Hematopoietic multipotent progenitor cell (in vitro differentiated cells): ENCODE data around the gene SLC4A1. TPM values are rescaled to one million over a fixed set of nuclear protein-coding genes. Genes with fewer than 3 reads are reported as not detected.

ENCODE experiments used
- DNase-seq, 3 donors: peaks; one replicate each; pipeline ENCODE4 v3.0.0-alpha.2; 2011 to 2015; ENCODE audit warnings: low read depth in 2 of 3, low spot score in 2 of 3
- small RNA-seq: library from RNA; depleted of rRNA; stranded (forward); fragments of <200 nt; gene quantifications from one replicate; pipeline ENCODE3, GENCODE V24; 2012
- total RNA-seq: library from RNA; depleted of rRNA; stranded (reverse); fragments of >200 nt; gene quantifications from one replicate; pipeline ENCODE4 v1.2.3, GENCODE V29; 2012

Gene SLC4A1
- total RNA-seq, 1 donor, result 0.81 TPM

DNA sequence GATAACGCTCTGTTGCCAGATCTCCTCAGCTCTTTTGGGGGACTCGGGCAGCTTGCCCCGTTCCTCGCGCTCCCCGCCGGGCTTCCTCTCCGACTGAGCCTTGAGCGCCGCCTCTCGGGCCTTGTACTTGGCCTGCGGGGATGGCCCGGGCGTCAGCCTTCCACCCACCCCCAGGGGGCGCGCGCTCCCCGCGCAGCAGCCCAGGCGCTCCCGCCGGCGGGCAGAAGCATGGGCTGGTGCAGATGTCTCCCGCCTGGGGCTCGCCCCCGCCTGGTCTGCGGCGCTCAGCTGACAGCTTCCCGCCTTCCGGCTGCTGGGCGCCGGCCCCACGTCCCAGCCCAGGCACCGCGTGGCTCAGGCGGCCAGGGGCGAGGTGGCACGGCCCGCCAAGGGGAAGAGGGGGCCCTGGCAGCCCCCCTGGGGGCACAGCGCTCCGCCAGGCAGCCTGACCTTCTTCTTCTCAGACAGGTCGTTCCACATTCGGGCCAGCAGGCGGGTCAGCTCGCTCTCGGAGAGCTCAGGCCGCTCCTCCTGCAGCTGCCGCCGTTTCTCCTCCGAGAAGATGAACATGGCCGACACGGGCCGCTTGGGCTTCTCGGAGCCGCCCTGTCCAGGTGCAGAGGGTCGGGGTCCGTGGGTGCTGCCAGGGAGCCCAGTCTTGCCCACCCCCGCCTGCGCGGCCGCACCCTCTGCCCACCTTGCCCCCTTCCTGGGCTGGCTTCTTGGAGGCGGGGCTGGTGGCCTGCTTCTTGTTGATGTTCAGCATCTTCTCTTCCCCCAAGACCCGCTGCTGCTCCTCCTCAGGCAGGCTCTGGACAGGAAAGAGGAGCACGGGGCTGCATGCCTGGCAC lies 57.4 kb downstream of the SLC4A1 start:
- peak; percentile 92 to 94 (median 92) for DNase-seq

GRCh38 chr17:44209786-44210341 lies 58.1 kb downstream of the SLC4A1 start:
- DNase-seq, result no peak

- no peak for DNase-seq
These were observed 60.2 kb downstream of the SLC4A1 start for GRCh38 chr17:44207743-44208142.

- DNase-seq, result no peak
These were observed 60.6 kb downstream of the SLC4A1 start for GRCh38 chr17:44207319-44207718.

DNA sequence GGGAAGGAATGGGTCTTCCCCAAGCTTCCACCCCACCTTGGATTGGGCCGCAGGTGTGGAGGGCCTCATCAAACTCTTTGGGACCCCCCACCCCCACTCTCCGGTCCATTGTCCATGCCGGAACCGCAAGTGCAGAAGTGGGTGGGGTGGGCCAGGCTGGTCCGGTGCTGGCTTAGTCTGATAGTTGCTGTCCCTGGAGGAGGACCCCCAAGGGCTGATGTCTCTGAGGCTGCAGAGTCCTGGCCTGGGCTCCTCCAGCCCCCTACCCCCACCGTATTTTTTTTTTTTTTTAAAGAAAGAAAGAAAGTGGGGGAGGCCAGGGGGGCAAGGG lies 61.1 kb downstream of the SLC4A1 start:
- no peak for DNase-seq

DNA sequence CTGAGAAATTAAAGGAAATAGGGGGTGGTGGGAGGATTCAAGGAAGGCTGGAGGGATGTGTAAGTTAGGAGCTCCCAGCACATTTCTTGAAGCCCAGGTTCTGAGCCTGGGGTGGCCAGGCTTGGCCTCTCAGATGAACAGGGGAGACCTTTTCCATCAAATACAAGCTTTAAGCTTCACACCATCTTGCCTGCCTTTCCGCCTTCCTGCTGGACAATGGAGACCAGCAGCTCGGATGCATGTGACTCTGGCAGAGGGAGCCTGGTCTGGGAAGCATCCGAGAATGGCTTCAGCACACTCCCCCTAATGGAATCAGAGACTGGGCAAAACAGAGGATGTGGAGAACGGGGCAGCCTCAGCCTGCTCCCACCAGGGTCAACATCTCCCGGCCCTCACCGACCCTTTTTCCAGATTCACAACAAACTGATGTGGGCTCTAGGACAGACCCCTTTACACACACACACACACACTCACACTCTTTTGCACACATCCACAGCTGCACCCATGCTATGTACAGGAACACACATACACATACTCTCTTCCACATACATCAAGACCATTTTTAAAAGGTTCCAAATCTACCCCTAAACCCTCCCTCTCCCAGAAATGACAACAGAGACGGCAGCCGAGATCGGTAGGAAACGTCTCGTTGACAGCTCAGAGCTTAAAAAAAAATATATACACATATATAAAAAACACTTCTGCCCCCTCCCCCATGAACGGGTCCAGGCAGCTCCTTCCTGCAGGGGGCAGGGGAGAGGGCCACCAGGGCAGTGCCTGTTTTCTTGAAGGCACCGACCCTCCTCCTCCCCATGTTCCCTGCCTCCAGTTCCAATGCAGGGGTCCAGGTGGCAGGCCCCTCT lies 61.7 kb downstream of the SLC4A1 start:
- peak in 1 of 3 donors; percentile 50 for DNase-seq

DNA sequence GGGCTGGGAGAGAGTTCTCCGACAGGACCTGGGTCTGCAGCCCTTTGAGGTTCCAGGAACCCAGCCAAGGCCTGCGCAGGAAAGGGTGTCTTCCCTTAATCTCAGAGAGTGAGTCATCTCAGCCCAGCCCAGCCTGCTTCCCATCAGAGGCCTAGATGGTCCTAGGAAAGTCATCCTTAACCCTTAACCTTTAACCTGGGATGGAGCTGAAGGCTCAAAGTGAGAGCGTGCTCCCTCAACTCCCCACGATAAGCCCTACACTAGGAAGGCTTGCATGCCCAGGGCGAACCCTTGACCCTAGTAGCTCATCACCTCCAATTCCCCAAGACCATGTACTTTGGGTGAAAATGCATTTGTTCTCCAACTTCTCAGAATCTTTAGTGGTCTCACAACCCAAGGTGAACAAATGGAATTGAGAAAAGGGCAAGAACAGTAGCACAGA lies 63.5 kb downstream of the SLC4A1 start:
- DNase-seq, result no peak

GRCh38 chr17:44203731-44204440 lies 64.0 kb downstream of the SLC4A1 start:
- peak in 2 of 3 donors; percentile 74 to 86 for DNase-seq

GRCh38 chr17:44202756-44203155 lies 65.2 kb downstream of the SLC4A1 start:
- DNase-seq, result no peak

DNA sequence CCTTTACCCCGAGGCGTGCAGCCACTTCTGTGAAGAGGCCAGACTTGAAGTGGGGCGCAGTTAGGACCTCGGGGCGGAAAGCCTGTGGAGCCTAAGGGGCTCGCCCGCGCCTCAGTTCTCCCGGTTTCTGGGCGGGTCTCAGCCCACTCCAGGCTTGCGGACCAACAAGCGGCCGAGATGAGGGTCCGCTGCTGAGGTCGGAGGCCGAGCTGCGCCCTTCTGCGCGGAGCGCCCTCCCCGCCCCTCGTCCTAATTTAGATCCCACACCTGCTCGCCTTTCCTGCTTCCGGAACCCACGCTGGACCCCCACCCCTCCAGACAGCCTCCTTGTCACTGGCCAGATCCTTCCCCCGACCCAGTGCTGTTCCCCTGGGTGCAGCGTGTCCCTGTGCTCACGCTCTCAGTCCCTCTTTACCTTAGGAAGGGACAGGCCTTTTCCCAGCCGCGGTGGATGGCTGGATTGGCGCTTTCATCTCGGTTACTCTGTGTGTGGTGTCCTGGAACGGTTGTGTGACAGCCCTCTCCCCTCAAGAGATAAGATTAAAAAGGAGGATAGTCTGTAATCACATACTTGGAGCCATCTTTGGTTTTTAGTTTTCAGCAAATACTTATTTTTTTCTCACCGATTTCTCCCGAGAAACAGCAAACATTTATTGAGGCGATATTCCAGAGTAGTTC lies 67.3 kb downstream of the SLC4A1 start:
- DNase-seq, result no peak

GRCh38 chr17:44199553-44200477 lies 68.1 kb downstream of the SLC4A1 start, which contains the start of gene ATXN7L3:
Gene ATXN7L3 (minus strand): TSS chr17:44199884. CDS start chr17:44198070, 1,814 bp downstream.
- peak; percentile 96 to 99 (median 99) for DNase-seq

GRCh38 chr17:44198721-44199552 lies 69.0 kb downstream of the SLC4A1 start:
- DNase-seq, result peak in 2 of 3 donors; percentile 63 to 65

Small RNA genes lying within 50 kb of the gene (small RNA-seq; reads per million reads assigned to genes)
- gene MIR6782 (not detected), gene RF00012 (0.61 reads per million), gene RN7SL507P (not detected), gene RNU6-453P (not detected)

Other genes starting within 250 kb of the SLC4A1 start
- 17.8 TPM for gene LSM12, start 201.5 kb downstream of the SLC4A1 start, total RNA-seq
- gene G6PC3, start 197.4 kb downstream of the SLC4A1 start, total RNA-seq, result 60.1 TPM
- gene HDAC5, start 144.5 kb downstream of the SLC4A1 start, total RNA-seq, result 102 TPM
- 3.5 TPM for gene HROB, start 126.2 kb downstream of the SLC4A1 start, total RNA-seq
- gene ASB16, start 97.4 kb downstream of the SLC4A1 start, total RNA-seq, result not detected
- gene TMUB2, start 81.2 kb downstream of the SLC4A1 start, total RNA-seq, result 56.8 TPM
- gene ATXN7L3, start 68.3 kb downstream of the SLC4A1 start, total RNA-seq, result 34.2 TPM
- gene UBTF, start 48.5 kb downstream of the SLC4A1 start, total RNA-seq, result 58.7 TPM
- 1.6 TPM for gene RUNDC3A, start 40.5 kb upstream of the SLC4A1 start, total RNA-seq
- 98.3 TPM for gene SLC25A39, start 56.7 kb upstream of the SLC4A1 start, total RNA-seq
- 263 TPM for gene GRN, start 77.2 kb upstream of the SLC4A1 start, total RNA-seq
- 9.2 TPM for gene FAM171A2, start 95.7 kb upstream of the SLC4A1 start, total RNA-seq
- 80.8 TPM for gene ITGA2B, start 121.5 kb upstream of the SLC4A1 start, total RNA-seq
- 15.3 TPM for gene GPATCH8, start 235.3 kb upstream of the SLC4A1 start, total RNA-seq